ENCODE results near the gene FGGY.

Gene FGGY

DNA sequence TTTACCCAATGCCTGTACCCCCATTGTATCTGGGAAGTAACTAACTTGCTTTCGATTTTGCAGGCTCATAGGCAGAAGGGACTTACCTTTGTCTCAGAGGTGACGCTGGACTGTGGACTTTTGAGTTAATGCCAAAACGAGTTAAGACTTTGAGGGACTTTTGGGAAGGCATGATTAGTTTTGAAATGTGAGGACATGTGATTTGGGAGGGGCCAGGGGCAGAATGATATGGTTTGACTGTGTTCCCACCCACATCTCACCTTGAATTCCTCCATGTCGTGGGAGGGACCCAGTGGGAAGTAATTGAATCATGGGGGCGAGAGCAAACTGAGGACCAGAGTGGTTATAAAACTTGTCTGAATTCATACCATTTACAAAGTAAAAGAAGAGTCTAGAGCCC is 440.7 kb downstream of the FGGY start:
- in situ Hi-C loops (cut with HindIII; ENCODE audit: low sequenced_read_pairs) = no loop called here
- no peak for TF ChIP-seq CTCF (IDR thresholded peaks at IDR 0.05; ENCODE audit: low read depth, low read length)
- no peak overlapping the region for H3K4me3 ChIP-seq (ENCODE audit: low read depth, low read length)
- no peak for DNase-seq (ENCODE audit: low read depth, low spot score)

GRCh38 chr1:59738152-59738551 is 441.3 kb downstream of the FGGY start:
- in situ Hi-C loops (cut with HindIII; ENCODE audit: low sequenced_read_pairs) = no loop called here
- TF ChIP-seq CTCF (IDR thresholded peaks at IDR 0.05; ENCODE audit: low read depth, low read length) = no peak
- no peak overlapping the region for H3K4me3 ChIP-seq (ENCODE audit: low read depth, low read length)
- DNase-seq (ENCODE audit: low read depth, low spot score) = peak; percentile 90

DNA sequence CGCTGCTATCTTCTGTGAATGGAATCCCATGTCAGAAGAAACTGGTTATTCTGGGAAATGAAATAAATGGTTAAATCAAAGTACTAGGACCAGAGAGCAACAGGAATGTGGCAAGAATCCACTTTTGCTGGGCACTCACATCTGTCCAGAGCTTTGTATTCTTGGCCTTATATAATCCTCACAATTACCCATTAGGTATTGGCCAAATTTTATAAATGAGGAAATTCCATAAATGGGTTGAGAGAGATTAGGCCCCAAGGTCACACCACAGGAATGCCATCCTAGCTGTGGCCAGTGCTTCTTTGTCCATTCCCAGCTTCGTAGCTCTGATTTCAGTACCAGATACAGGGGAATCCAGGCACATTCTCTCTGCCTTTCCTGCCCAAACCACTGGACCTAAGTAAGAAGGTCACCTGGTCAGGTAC is 441.7 kb downstream of the FGGY start:
- peak; percentile 89 for DNase-seq (ENCODE audit: low read depth, low spot score)

DNA sequence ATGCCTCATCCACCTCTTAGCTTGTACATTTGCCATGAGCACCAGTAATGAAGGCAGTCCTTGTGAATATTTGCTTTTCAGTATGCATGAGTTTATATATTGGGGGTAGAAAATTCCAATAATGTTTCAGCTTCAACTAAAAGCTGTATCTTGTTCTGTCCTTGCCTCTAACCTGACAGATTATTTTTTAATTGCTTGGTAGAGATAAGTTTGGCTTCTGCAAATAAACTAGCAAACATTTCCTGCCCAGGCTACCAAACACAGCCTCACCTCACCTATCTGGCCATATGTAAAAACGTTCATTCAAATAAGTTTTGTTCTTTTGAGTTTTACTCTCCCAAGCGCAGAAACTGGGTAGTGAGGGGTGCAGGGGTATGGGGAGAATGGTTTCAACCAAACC is 442.2 kb downstream of the FGGY start:
- no peak overlapping the region for H3K4me3 ChIP-seq (ENCODE audit: low read depth, low read length)
- no peak for DNase-seq (ENCODE audit: low read depth, low spot score)
- in situ Hi-C loops (cut with HindIII; ENCODE audit: low sequenced_read_pairs) = no loop called here
- no peak for TF ChIP-seq CTCF (IDR thresholded peaks at IDR 0.05; ENCODE audit: low read depth, low read length)

More for the DNA sequence above, 441.7 kb downstream of the FGGY start:
- no peak for TF ChIP-seq CTCF (IDR thresholded peaks at IDR 0.05; ENCODE audit: low read depth, low read length)
- in situ Hi-C loops (cut with HindIII; ENCODE audit: low sequenced_read_pairs) = no loop called here
- H3K4me3 ChIP-seq (ENCODE audit: low read depth, low read length) = no peak overlapping the region

GRCh38 chr1:59742526-59742925 is 445.6 kb downstream of the FGGY start:
- no peak overlapping the region for H3K4me3 ChIP-seq (ENCODE audit: low read depth, low read length)
- in situ Hi-C loops (cut with HindIII; ENCODE audit: low sequenced_read_pairs) = no loop called here
- no peak for DNase-seq (ENCODE audit: low read depth, low spot score)
- TF ChIP-seq CTCF (IDR thresholded peaks at IDR 0.05; ENCODE audit: low read depth, low read length) = no peak

GRCh38 chr1:59743324-59744091 is 446.6 kb downstream of the FGGY start:
- no peak for TF ChIP-seq CTCF (IDR thresholded peaks at IDR 0.05; ENCODE audit: low read depth, low read length)
- H3K4me3 ChIP-seq (ENCODE audit: low read depth, low read length) = no peak overlapping the region
- DNase-seq (ENCODE audit: low read depth, low spot score) = no peak
- in situ Hi-C loops (cut with HindIII; ENCODE audit: low sequenced_read_pairs) = no loop called here
